B cell (primary cell): ENCODE results near the gene THUMPD2. TPM values are rescaled to one million over a fixed set of nuclear protein-coding genes. Genes with fewer than 3 reads are reported as not detected.
A peak's percentile ranks its signal among the peaks of the same experiment; 100 is the strongest.

ENCODE experiments used
- ATAC-seq: fragments of 200-7000 bp; cut with Tn5 transposase; one replicate; pipeline ENCODE4 v1.10.0; 2021; ENCODE audit warnings: low read depth, mild to moderate bottlenecking, moderate number of reproducible peaks, moderate library complexity
- CTCF ChIA-PET: fragments of 350-600 bp; sonication (Branson Sonifier 250); formaldehyde crosslinking; loops from one replicate; lab custom pipeline; 2021; ENCODE audit warnings: antibody characterized with exemption, inconsistent platforms; lab: Charles Lee
- POLR2A ChIA-PET: fragments of 350-600 bp; sonication (Branson Sonifier 250); formaldehyde crosslinking; loops from one replicate; lab custom pipeline; 2021; ENCODE audit warnings: antibody characterized with exemption; lab: Charles Lee
- DNase-seq: peaks from one replicate; pipeline ENCODE4 v3.0.0; 2013
- H2AFZ ChIP-seq: 2 replicates; pipeline ENCODE4 v1.6.1; 2012; ENCODE audit warnings: mild to moderate bottlenecking, low read depth, low read length; ENCODE audit not compliant: insufficient read depth, poor library complexity, severe bottlenecking
- H3K27ac ChIP-seq, 2 donors: 1 replicate in 1 of 2; 2 replicates in 1 of 2; pipeline ENCODE4 v1.5.1; 2012 to 2013; ENCODE audit warnings: low read length in 2 of 2, mild to moderate bottlenecking in 2 of 2, moderate library complexity in 1 of 2
- H3K27me3 ChIP-seq, 4 experiments: fragments of 200-600 bp in 1 of 4; sonication (generic) in 1 of 4; replicated peaks in 1 of 4; 1 replicate in 2 of 4; 2 replicates in 2 of 4; pipeline versions ENCODE4 v1.6.1 to v1.7.0; 2013 to 2016; ENCODE audit warnings: low read length in 3 of 4, mild to moderate bottlenecking in 2 of 4, mixed read lengths in 1 of 4, moderate library complexity in 1 of 4; ENCODE audit not compliant: insufficient read depth in 4 of 4, control insufficient read depth in 3 of 4; ENCODE audit errors: control extremely low read depth in 1 of 4
- H3K36me3 ChIP-seq, 2 experiments: replicated peaks in 1 of 2; 1 replicate in 1 of 2; 2 replicates in 1 of 2; pipeline versions ENCODE4 v1.6.1 to v1.7.1; 2013; ENCODE audit warnings: low read length in 1 of 2; ENCODE audit not compliant: insufficient read depth in 2 of 2, control insufficient read depth in 1 of 2; ENCODE audit errors: control extremely low read depth in 1 of 2, extremely low read depth in 1 of 2
- H3K4me1 ChIP-seq, 2 donors: fragments of 200-600 bp in 1 of 2; sonication (generic) in 1 of 2; 1 replicate in 1 of 2; 2 replicates in 1 of 2; pipeline versions ENCODE4 v1.5.1 to v1.6.1; 2013 to 2017; ENCODE audit warnings: low read length in 2 of 2; ENCODE audit not compliant: control insufficient read depth in 2 of 2, insufficient read depth in 2 of 2
- H3K4me2 ChIP-seq: replicated peaks from 2 replicates; pipeline ENCODE3; 2012; ENCODE audit warnings: mild to moderate bottlenecking, low read depth, low read length; ENCODE audit not compliant: poor library complexity, severe bottlenecking
- H3K4me3 ChIP-seq, 5 experiments: fragments of 200-600 bp in 1 of 5; sonication (generic) in 1 of 5; 1 replicate in 3 of 5; 2 replicates in 2 of 5; pipeline versions ENCODE4 v1.5.1 to v1.7.0; 2011 to 2016; ENCODE audit warnings: low read length in 4 of 5, mild to moderate bottlenecking in 4 of 5, low read depth in 2 of 5, control low read depth in 1 of 5, moderate library complexity in 1 of 5; ENCODE audit not compliant: insufficient read depth in 1 of 5; ENCODE audit errors: control extremely low read depth in 1 of 5, extremely low read depth in 1 of 5
- H3K79me2 ChIP-seq: fragments of 200-600 bp; sonication (generic); one replicate; pipeline ENCODE4 v1.6.0; 2016; ENCODE audit warnings: low read length; ENCODE audit not compliant: control insufficient read depth, insufficient read depth
- H3K9ac ChIP-seq: fragments of 200-600 bp; sonication (generic); 2 replicates; pipeline ENCODE4 v1.6.1; 2017; ENCODE audit warnings: mild to moderate bottlenecking, low read length, moderate library complexity
- H3K9me3 ChIP-seq, 3 donors: one replicate each; pipeline versions ENCODE4 v1.6.1 to v1.7.1; 2013; ENCODE audit warnings: low read length in 2 of 3; ENCODE audit not compliant: control insufficient read depth in 2 of 3, insufficient read depth in 1 of 3; ENCODE audit errors: control extremely low read depth in 1 of 3
- H4K20me1 ChIP-seq: 2 replicates; pipeline ENCODE4 v1.6.0; 2012; ENCODE audit warnings: mild to moderate bottlenecking, low read length; ENCODE audit not compliant: insufficient read depth, control insufficient read depth, poor library complexity, severe bottlenecking
- H3K27ac Mint-ChIP-seq: one replicate; pipeline ENCODE4 v1.8.0; 2021; ENCODE audit warnings: mixed read lengths
- H3K27me3 Mint-ChIP-seq: one replicate; pipeline ENCODE4 v1.8.0; 2021; ENCODE audit warnings: mixed read lengths
- H3K4me1 Mint-ChIP-seq: one replicate; pipeline ENCODE4 v1.8.0; 2021; ENCODE audit warnings: mixed read lengths
- H3K4me3 Mint-ChIP-seq: one replicate; pipeline ENCODE4 v1.8.0; 2021; ENCODE audit warnings: mixed read lengths
- H3K9me3 Mint-ChIP-seq: one replicate; pipeline ENCODE4 v1.8.0; 2022; ENCODE audit warnings: mixed read lengths; ENCODE audit not compliant: insufficient read depth
- CTCF ChIP-seq: fragments of 200-600 bp; IDR thresholded peaks from one replicate; pipeline ENCODE4 v1.8.0; 2022; ENCODE audit warnings: antibody characterized with exemption, mild to moderate bottlenecking
- EZH2 ChIP-seq: IDR thresholded peaks from 2 replicates; pipeline ENCODE4 v1.6.1; 2012; ENCODE audit warnings: borderline replicate concordance, low read depth, mild to moderate bottlenecking, moderate library complexity, low read length; ENCODE audit not compliant: insufficient read depth, poor library complexity, severe bottlenecking
- WGBS: methylation state at CpG from one replicate; pipeline ENCODE4 v1.1.5; 2013; ENCODE audit warnings: missing lambda C conversion rate; ENCODE audit not compliant: insufficient coverage; 5-methylcytosine and 5-hydroxymethylcytosine counted together
- intact Hi-C: fragments of 100-400 bp; cut with micrococcal nuclease; formaldehyde crosslinking; loops from one replicate; pipeline ENCODE4 v1.10.0; 2022
- polyA minus RNA-seq: library from RNA; depleted of rRNA, polyadenylated mRNA; stranded (reverse); fragments of >200 nt; gene quantifications from 2 replicates; pipeline ENCODE4 v1.2.3, GENCODE V29; 2012
- polyA plus RNA-seq: library from polyadenylated mRNA; depleted of rRNA; stranded (reverse); fragments of >200 nt; gene quantifications from 2 replicates; pipeline ENCODE4 v1.2.3, GENCODE V29; 2012
- total RNA-seq, 2 donors: library from RNA; stranded (reverse); fragments of 120-200 nt in 1 of 2; gene quantifications; 1 replicate in 1 of 2; 2 replicates in 1 of 2; pipeline versions ENCODE4 v1.2.3 to v1.2.4, GENCODE V29; 2013 to 2022

The THUMPD2 gene
- total RNA-seq, result 13.9 and 14.8 TPM in 2 replicates
- 16.7 TPM for total RNA-seq (2013)
- polyA plus RNA-seq, result 11.0 and 11.6 TPM in 2 replicates
- polyA minus RNA-seq, result 4.3 and 5.1 TPM in 2 replicates

GRCh38 chr2:39778775-39779340 lies at the start of gene THUMPD2:
TSS of gene THUMPD2 (minus strand) at chr2:39779258. CDS start at chr2:39779239, 19 bp downstream.
- Histone ChIP-seq H3K4me3 (peak within 1 kb of the TSS; percentile 84 to 90 (median 86)), H3K27me3 (no peaks in the 10 kb centered on the region), H3K4me1 (peaks cover 26 to 27% of the 10 kb centered on the region in 2 donors), H3K27ac (peak within 1 kb of the TSS; percentile 46 to 84), H3K4me2 (peak within 1 kb of the TSS; percentile 77), H3K9ac (peak within 1 kb of the TSS; percentile 78), H3K36me3 (no peaks in the 10 kb centered on the region), H2AFZ (peak within 1 kb of the TSS; percentile 92), H3K9me3 (no peaks in the 10 kb centered on the region), H4K20me1 (no peaks in the 10 kb centered on the region), H3K79me2 (peaks cover 32% of the 10 kb centered on the region)
- Mint-ChIP-seq H3K4me1 (peaks cover 50% of the 10 kb centered on the region), H3K9me3 (no peaks in the 10 kb centered on the region), H3K27me3 (no peaks in the 10 kb centered on the region), H3K4me3 (peak within 1 kb of the TSS; percentile 98), H3K27ac (peak within 1 kb of the TSS; percentile 91)
- POLR2A ChIA-PET, result no interaction called here
- intact Hi-C loops, result no loop called here
- DNase-seq (peak; percentile 75), ATAC-seq (peak; percentile 80)
- CTCF ChIA-PET, result no interaction called here
- under 1% methylated on average over 37 of the region's 54 CpGs for WGBS
- TF ChIP-seq EZH2 (no peak), CTCF (no peak)

GRCh38 chr2:39821871-39822270 lies 42.8 kb upstream of the THUMPD2 start:
- no peak overlapping the region for H3K9ac ChIP-seq
- no peaks in the 10 kb centered on the region for H3K27me3 ChIP-seq
- ChIA-PET POLR2A (no interaction called here), CTCF (no interaction called here)
- H3K4me3 ChIP-seq, result no peak overlapping the region
- H3K9me3 Mint-ChIP-seq, result no peaks in the 10 kb centered on the region
- no peaks in the 10 kb centered on the region for H3K4me1 ChIP-seq
- no peak overlapping the region for H2AFZ ChIP-seq
- H3K36me3 ChIP-seq, result no peaks in the 10 kb centered on the region
- H4K20me1 ChIP-seq, result no peaks in the 10 kb centered on the region
- no peak for DNase-seq
- no peak overlapping the region for H3K4me3 Mint-ChIP-seq
- H3K9me3 ChIP-seq, result no peaks in the 10 kb centered on the region
- no peaks in the 10 kb centered on the region for H3K27me3 Mint-ChIP-seq
- TF ChIP-seq CTCF, result no peak
- TF ChIP-seq EZH2, result no peak
- no peak overlapping the region for H3K27ac Mint-ChIP-seq
- H3K79me2 ChIP-seq, result no peaks in the 10 kb centered on the region
- H3K4me1 Mint-ChIP-seq, result no peaks in the 10 kb centered on the region
- intact Hi-C loops, result no loop called here
- no peak overlapping the region for H3K4me2 ChIP-seq
- ATAC-seq, result no peak
- no CpG with 5 or more reads among the region's 3 CpGs for WGBS
- H3K27ac ChIP-seq, result no peak overlapping the region
